Fibroblast of villous mesenchyme (primary cell): ENCODE data around the gene PLGRKT. TPM values are rescaled to one million over a fixed set of nuclear protein-coding genes. Genes with fewer than 3 reads are reported as not detected.
A peak's percentile ranks its signal among the peaks of the same experiment; 100 is the strongest.
"Not testable (repeated sequence)": the region's sequence is repeated elsewhere in the genome, so short reads cannot be mapped to it uniquely, and the experiment has no call there.

ENCODE experiments used
- DNase-seq: peaks from one replicate; pipeline ENCODE4 v3.0.0-alpha.2; 2010; ENCODE audit warnings: low read depth
- H3K4me3 ChIP-seq: 2 replicates; pipeline ENCODE4 v1.5.1; 2011; ENCODE audit warnings: low read depth, mild to moderate bottlenecking, low read length
- total RNA-seq: library from RNA; depleted of rRNA; stranded (reverse); fragments of >200 nt; gene quantifications from 2 replicates; pipeline ENCODE4 v1.2.3, GENCODE V29; 2012
- TF ChIP-seq, protein P1 (sequence below): IDR thresholded peaks from 2 replicates; pipeline ENCODE4 v1.5.1; 2012; ENCODE audit warnings: low read depth, mild to moderate bottlenecking, low read length; ENCODE audit not compliant: insufficient read depth

PLGRKT gene
- total RNA-seq, 1 donor, result 17.7 TPM

DNA sequence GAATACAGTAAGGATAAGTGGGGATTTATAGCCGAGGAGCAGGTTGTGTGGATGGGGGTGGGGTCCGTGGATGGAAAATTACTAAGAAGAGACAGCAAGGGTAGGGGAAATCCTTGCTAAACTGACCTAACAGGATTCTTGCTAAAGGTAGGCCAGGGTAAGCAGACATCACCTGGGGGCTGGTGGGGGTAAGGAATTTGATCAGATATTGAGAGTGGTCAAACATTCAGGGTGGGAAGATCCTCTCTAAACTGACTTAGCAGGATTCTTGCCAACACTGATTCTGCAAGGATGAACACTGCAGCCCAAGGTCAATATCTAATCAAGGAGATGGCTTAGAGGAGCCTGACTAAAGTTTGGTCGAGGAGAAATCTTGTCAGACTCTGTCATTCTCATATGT, 2.7 kb upstream of the PLGRKT start:
- no peak for DNase-seq
- TF ChIP-seq, protein P1, sequence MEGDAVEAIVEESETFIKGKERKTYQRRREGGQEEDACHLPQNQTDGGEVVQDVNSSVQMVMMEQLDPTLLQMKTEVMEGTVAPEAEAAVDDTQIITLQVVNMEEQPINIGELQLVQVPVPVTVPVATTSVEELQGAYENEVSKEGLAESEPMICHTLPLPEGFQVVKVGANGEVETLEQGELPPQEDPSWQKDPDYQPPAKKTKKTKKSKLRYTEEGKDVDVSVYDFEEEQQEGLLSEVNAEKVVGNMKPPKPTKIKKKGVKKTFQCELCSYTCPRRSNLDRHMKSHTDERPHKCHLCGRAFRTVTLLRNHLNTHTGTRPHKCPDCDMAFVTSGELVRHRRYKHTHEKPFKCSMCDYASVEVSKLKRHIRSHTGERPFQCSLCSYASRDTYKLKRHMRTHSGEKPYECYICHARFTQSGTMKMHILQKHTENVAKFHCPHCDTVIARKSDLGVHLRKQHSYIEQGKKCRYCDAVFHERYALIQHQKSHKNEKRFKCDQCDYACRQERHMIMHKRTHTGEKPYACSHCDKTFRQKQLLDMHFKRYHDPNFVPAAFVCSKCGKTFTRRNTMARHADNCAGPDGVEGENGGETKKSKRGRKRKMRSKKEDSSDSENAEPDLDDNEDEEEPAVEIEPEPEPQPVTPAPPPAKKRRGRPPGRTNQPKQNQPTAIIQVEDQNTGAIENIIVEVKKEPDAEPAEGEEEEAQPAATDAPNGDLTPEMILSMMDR, result no peak
- no peak overlapping the region for H3K4me3 ChIP-seq

DNA sequence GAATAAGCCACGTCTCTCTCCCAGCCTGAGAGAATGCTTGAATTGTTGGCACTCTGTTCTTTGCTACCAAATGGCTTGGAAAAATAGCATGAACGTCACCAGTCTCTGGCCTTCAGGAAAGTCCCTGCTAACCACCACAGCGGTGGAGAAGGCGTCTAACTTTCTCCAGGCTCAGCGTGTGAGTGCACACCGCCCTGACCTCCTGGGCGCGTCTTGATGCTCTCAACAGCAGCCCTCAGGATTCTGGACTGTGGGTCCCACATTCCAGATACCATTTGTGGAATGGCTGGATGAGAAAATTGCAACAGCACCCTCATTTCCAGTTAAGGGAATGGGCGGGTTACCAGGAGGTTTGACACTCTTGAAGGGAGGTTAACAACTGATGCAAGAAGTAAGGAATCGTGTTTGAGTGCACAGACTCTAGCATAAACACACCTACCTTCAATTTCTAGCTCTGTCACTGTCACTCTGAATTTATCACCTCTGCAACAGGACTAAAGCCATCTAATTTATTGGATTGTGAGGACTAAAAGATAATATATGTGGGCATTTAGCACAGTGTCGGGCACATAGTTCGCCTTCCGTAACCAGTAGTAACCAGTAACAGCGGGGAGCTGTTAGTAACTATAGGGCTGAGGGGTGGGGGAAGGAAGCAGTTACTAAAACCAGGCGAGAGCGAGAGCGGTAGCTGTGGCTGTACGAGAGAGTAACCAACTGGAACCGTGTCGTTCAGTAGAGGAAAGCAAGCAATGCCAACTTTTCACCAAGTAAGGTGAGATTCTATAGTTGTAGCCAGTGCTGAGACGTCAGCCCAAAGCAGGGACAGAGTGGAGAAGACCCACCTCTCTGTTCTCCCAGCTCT, 807 bp upstream of the PLGRKT start:
- H3K4me3 ChIP-seq, result peak overlapping the region; percentile 64
- TF ChIP-seq, protein P1, result no peak
- peak; percentile 66 for DNase-seq

DNA sequence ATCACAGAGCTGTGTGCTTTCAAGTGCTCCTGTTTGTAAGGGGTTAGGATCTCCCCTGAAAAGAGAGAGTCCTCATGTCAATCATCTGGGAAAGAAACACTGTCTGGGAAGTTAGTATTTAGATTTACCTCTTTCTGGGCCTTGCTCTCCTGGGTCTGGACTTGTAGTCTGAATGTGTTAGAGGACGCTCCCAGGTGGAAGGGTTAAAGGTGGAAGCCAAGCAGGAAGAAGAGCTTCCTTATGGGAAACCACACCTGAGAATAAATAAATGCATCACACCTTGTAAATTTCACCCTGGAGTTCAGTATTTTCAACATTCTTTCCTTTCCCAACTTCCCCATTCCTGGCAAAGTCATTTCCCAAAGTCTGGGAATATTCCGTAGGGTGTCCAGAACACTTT, 1.3 kb downstream of the PLGRKT start:
- TF ChIP-seq, protein P1, result no peak
- no peak for DNase-seq
- H3K4me3 ChIP-seq, result no peak overlapping the region

DNA sequence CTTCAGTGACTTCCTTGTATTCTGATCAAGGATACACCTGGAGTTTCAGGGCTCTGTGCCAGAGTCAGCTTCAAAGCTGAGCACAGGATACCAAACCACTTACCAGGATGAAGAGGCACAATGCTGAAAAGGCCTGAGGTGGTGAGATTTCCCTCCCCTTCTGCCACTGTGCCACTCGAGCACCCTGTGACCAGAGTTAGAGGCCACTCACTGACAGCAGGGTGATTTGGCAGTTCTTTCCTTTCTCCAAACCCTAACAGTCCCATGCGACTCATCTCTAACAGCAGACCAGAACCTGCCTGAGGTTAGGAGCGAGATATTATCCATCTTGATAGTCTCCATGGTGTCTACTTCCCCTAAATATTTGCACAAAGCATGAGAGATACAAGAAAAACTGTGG, 1.8 kb downstream of the PLGRKT start:
- TF ChIP-seq, protein P1, result no peak
- H3K4me3 ChIP-seq, result no peak overlapping the region
- DNase-seq, result no peak

GRCh38 chr9:5433841-5434810, 3.6 kb downstream of the PLGRKT start:
- DNase-seq, H3K4me3 ChIP-seq: not testable (repeated sequence)

GRCh38 chr9:5433328-5433727, 4.4 kb downstream of the PLGRKT start:
- DNase-seq, H3K4me3 ChIP-seq: not testable (repeated sequence)

DNA sequence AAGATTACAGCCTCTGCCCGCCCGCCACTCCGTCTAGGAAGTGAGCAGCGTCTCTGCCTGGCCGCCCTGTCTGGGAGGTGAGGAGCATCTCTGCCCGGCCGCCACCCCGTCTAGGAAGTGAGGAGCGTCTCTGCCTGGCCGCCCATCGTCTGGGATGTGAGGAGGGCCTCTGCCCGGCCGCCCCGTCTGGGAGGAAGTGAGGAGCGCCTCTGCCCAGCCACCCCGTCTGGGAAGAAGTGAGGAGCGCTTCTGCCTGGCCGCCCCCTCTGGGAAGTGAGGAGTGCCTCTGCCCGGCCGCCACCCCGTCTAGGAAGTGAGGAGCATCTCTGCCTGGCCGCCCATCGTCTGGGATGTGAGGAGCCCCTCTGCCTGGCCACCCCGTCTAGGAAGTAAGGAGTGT, 4.8 kb downstream of the PLGRKT start:
- not testable (repeated sequence) for DNase-seq

DNA sequence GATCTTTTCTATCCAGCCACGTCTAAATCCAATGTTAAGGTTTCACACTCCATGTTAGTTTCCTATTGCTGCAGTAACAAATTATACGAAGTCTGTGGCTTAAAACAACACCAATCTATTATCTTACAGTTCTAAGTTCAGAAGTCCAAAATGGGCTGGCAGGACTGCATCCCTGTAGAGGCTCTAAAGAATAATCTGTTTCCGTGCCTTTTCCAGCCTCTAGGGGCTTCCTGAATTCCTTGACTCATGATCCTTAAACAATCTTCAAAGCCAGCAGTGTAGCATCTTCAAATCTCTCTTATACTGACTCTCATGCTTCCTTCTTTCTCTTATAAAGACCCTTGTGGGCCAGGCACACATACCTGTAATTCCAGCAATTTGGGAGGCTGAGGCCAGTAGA, 6.8 kb downstream of the PLGRKT start:
- TF ChIP-seq, protein P1, result no peak
- H3K4me3 ChIP-seq, result no peak overlapping the region
- DNase-seq, result no peak

More for the DNA sequence above, 4.8 kb downstream of the PLGRKT start:
- not testable (repeated sequence) for H3K4me3 ChIP-seq
